NOMO-1 treated with DMSO at 0.1 percent for 48 hours (cell line): Measurements from ENCODE around the gene USP19.
A peak's percentile ranks its signal among the peaks of the same experiment; 100 is the strongest.

ENCODE experiments used
- DNase-seq: peaks from one replicate; lab custom pipeline; 2025; ENCODE audit not compliant: unreplicated experiment; lab: John Stamatoyannopoulos, UW

Gene USP19

DNA sequence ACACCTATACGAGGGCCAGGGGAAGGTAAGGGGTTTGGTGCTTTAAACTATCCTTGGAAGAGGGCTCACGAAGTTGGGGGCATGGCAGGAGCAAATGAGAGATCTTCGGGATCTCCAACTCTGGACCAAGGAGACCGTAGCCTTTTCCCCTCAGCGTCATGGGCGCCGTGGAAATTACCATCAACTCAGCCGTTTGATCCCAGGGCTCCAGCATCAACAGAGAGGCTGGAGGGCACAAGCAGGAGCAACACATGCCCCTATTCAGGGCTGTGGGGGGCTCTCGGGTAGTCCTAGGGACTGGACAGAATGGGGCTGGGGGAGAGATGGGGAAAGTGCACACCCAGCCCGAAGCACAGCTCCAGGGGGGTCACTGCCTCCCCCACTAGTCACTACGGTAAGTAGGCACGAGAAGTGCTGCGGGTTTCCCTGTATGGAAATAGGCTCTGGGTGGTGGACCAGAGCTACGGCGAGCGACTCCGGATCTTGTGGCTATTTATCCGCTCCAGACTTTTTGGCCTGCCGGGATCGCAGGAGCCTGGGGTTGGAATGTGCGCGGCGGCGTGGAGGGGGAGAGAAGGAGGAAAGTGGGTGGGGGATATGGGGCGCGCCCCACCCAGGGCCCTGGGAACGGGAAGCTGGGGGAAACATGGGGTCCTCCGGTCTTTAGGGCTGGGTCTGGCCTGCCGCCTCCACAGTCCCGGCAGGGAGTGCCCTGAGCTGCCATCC is 12.8 kb upstream of the USP19 start:
- DNase-seq = no peak

DNA sequence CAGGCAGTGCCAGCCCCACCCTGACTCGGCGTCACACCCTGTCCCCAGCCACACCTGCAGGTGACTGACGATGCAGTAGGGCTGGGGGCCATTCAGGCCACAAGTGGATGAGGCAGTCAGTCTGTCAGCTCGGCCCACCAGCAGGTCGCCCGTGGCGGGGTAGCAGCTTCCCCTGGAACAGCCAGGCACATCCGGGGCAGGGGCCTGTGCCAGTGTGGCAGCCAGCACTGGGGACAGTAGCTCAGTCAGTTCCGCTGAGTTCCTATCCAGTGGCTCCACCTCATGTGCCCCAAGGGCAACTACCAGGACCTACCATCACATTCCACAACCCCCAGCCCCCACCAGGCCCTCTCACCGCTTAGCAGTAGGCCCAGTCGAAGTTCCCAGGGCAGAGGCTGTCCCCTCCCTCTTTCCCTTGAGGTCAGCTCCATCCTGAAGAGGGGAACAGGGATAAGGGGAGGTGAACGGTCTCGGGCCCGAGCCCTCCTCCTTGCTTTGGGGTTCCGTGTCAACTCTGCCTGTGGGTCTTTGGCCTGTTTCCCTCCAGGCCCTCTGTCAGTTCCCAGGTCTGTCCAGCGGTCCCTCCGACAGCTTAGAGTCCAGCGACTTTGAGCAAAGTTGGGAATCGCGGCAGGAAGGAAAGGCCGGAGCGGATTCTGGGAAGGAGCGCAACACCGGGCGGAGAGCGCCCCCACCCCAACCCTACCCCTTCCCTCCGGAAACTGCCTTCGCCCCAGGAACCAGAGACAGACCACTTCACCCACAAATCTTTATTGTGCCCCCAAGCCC is 12.0 kb upstream of the USP19 start, which contains the start of gene LAMB2:
Gene LAMB2 (minus strand): TSS at position 614 of the 789 bp plus-strand sequence. CDS start 183 bp downstream, at position 431.
- no peak for DNase-seq

DNA sequence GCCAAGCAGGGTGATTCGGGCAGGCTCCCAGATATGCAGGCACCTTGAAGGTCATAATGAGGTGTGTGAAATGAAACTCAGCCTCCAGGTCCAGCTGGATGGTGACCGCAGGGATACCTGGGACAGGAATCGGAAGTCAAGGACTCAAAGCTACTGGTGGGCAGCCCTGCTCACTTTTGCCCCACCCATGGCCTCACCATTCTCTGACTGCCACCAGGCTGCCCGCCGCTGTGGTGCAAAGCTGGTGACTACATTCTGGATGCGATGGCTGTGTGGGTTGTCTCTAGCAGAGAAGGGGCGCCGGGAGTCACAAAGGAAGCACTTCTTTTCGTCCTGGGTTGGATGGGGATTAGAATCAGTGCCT is 11.4 kb upstream of the USP19 start:
- no peak for DNase-seq

DNA sequence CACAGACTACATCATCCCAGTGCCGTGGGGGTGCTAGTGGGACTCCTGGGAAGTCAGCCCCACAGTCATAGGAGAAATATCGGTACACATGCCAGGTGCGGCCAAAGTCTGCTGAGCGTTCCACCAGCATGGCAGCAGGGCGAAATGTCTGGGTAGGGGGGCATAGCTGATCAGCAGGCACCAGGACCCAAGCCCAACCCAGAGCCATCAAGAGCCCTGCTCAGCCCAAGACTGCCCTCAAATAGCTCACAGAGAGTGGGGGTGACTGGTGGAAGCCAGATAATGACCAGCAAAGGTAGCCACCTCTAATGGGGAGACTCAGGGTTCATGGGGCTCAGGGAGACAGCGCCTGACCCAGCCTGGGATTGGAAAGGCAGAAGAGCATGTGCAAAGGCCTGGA is 11.0 kb upstream of the USP19 start:
- no peak for DNase-seq

DNA sequence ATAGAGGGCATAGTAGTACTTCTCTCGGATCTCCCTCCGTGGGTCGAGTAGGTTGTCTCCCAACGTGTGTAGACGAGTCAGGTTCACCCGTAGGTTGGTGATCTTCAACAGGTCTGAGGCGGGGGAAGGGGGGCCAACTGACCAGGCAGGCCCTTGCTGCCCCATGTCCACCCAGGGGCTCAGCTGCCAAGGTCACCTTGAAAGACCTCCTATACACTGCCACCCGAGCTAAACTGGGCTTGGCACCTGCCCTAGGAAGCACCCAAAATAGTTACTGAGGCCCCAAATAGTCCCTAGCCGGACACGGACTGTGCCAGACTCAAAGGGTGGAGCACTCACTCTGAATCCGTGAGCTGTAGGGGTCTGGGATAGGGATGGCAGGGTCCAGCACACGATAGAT is 10.4 kb upstream of the USP19 start:
- no peak for DNase-seq

DNA sequence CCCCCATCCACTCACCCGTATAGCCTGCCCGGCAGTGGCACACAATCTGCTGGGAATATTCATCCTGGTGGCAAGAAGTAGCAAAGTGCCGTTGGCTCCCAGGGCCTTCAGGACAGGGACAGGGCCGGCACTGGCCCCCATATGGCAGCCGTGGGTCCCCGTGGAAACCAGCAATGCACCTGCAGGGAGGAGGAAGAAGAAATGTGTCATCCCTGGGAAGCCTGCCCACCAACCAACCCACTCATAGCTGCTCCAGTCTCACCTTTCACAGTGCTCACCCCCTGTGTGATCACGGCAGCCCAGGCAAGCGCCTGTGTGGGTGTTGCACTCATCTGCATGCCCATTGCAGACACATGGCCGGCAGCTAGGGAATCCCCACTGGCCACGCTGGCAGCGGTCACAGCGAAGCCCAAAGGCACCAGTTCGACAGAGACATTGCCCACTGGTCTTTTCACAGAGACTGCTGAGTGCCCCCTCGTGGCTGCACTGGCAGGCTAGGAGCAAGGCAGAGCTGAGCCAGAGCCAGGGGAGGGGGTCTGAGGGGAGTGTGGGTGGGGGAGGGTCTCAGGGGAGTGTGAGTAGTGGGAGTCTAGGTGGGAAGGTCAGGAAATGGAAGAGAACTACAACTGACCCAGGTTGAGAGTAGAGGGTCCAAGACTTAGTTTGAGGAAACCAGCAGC is 4.5 kb upstream of the USP19 start:
- DNase-seq = no peak

DNA sequence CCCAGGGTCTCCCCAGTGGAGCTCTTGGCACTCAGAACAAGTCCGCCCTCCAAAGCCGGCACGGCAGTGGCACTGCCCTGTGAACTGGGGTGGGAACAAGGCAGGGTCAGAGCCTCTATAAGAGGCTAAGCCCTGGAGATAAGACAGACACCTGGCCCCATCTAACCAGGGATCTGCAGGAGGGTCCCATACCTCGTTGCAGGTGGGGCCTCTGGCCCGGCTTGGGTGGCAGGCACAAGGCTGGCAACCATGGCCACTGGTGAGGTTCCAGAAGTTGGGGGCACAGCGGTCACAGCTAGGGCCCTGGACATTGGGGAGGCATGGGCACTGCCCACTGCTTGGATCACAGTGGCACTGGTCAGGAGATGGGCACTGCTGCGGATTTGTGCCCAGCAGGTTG is 3.6 kb upstream of the USP19 start:
- DNase-seq = no peak

DNA sequence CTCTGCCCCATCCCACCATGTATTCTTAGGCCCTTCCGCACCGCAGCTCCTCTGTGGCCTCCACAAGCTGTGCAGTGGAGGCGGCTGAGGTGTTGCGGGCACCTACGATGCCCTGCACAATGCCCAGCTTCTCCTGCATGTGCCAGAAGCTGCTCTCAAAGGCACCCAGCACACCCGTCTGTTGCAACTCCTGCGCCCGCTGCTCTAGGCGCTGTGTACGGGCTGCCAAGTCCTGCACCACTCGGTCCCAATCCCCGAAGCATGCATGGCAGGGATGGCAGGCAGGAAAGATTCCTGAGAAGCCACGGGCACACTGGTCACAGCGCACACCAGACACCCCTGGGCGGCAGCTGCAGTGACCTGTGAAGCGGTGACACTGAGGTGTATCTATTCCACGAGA is 3.1 kb upstream of the USP19 start:
- DNase-seq = no peak

DNA sequence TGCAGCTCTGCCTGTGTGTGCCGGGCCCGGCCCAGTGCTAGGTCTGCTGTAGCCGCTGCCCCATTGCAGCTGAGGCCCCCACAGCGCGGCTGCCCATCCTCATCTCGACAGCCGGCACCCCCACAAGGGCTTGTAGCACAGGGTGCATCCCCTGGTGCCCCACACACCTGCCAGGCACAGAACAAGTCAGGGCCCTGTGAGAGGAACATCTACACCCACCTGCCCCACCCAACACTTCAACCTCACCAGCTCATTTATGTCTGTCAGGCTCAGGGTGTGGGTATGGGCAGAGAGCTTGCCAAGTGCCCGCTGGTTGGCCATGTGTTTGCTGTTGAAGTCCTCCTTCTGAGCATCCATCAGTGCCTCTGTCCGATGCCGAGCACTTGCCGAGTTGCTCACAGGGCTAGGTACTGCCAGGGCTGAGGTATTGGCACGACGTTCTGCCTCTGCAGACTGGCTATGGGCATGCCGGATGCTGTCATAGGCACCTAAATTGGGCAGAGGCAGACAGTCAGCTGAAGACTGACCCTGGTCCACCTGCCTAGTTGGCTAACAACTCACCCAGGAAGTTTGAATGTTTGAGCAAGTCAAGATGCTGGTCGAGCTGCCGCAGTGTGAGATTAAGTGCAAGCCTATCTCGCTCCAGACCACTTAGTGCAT is 2.4 kb upstream of the USP19 start:
- DNase-seq = no peak

DNA sequence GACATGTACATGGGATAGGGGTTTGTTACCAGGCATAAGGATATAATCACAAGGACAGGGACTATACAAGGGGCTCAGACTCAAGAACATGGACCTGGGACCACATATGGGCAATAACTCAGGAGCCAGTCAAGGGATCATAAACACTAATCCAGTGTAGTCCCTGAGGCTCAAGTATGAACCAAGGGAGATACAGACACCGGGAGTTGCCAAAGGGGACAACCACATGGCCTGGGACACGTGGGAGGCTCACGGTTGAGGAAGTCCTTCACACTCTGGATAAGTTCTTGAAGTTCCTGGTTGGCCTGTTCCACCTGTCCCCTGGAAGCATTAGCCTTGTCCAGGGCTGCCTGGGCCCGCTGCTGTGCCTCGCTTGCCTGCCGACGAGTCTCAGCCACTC is 1.8 kb upstream of the USP19 start:
- no peak for DNase-seq

DNA sequence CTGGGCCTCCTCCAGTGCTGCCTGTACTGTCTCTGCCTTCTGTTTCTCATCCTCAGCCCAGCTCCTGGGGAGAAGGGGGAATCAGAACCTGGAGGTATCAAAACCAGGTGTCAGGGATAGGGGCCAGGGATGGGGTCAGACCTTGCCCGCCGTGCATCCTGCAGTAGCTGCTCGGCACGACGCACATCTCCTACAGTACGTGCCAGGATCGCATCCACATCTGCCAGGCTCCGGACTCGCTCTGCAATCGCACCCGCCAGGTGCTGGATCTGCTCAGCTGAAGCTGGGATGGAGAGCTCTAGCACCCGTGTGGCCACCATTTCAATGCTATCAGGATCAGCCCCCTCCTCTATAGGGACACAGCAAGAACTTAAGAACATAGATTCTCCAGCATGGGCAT is 1.4 kb upstream of the USP19 start:
- DNase-seq = no peak

DNA sequence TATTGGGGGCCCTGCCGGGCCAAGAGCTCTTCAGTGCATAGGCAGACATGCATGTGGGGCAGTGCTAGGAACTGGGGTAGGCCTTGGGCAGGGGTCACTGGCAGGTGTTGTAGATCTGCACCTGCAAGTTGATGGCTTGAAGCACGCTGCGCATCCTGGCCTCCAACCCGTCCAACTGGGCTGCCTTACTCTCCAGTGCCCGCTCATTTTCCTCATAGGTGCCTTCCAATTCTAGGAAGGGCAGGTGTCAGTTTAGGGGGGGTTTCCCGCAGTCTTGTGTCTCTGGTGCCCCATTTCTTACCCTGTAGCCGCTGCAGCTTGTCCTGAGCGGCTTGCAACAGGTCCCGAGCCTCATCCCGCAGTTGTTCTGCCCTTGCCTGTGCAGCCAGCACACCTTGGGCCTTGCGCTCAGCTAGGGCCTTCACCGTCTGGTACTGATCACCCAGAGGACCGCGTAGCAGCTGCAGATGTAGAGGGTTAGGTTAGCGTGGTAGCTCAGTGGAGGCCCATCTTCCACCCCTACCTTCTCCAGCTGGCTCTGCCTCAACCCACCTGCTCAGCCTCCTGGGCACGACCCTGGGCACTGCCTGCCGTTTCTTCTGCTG is 611 bp upstream of the USP19 start:
- no peak for DNase-seq

DNA sequence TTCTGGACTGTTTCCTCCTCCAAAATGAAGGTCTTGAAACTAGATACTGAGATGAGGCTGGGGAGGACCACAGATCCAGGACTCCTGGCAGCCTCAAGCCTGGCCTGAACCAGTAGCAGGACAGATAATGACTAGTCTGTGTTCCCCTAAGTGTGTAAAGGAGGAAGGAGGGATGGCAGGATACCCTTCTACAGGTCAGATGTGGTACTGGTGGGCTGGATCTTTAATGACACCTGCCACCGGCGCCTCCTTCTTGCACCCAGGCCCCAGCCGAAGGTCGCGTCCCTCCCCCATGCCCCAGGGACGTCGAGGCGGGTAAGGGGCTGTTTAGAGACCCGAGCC is 556 bp downstream of the USP19 start:
- no peak for DNase-seq

DNA sequence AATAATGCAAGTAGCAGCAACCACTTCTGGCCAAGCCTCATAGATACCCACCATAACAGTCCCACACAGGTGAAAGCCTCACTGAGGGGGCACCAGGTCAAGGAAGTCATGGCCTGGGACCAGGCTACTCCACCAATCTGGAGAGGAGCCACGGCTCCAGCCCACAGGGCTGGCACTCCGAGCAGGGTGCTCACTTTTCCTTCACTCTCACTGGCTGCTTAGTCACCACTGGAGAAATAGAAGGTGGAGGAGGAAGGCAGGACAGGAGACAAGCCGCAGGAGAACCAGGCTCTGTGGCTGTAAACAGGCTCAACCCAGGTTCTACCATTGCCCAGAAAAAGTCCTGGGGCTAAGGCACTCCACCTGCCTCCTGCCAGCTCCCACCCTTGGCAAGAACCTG is 1.2 kb downstream of the USP19 start:
- DNase-seq = no peak

DNA sequence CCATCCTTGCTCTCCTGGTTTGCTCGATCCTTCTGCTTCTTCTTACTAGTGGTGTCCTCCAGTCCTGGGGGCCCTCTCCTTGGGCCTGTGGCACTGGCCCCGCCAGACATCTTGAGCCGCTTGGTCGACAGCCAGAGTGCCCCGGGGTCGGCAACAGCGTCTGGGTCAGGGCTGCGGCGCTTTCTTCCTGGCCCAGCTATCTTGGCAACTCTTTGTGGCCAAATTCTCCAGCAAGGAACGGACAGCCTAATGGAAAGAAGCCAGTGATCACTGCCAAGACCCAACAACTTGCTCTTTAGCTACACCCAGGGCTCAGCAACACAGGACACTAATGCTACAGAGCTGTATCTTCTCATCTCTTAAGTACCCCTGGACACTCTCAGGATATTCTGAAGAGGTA is 1.6 kb downstream of the USP19 start:
- DNase-seq = no peak

DNA sequence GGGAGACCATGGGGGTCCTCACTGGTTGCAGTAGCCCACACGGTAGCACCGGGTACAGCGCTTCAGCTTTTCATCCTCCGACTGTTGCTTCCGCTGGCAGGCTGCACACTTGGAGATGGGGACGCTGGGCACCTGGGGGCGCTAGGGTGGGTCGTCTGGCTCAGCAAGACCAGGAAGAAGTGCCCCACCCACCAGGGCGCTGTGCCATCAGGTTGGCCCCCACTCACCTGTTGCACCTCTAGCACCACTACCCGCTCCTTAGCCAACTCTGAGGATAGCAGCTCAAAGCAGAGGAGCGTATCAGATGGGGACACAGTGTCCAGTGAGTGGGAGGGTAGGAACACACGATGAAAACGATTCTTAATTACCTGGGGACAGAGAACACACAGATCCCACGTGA is 8.4 kb downstream of the USP19 start:
- DNase-seq = no peak

DNA sequence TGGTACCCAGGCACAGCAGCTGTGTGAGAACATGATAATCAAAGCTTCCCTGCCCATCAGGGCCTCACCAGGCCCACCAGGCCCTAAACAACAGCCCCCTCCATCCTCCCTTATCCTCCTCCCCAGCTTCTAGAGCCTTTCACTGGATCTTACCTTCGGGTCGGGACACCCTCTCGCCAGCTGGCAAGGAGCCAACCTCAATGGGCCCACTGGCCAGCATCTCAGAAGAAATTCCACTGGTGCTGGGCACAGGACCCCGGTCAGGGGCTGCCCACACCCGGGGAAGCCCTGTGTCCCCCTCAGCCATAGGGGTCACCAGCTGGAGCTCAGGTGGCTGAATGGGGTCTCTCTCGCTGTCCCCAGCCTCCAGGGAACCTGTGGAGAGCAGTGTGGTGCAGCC is 9.3 kb downstream of the USP19 start:
- no peak for DNase-seq

DNA sequence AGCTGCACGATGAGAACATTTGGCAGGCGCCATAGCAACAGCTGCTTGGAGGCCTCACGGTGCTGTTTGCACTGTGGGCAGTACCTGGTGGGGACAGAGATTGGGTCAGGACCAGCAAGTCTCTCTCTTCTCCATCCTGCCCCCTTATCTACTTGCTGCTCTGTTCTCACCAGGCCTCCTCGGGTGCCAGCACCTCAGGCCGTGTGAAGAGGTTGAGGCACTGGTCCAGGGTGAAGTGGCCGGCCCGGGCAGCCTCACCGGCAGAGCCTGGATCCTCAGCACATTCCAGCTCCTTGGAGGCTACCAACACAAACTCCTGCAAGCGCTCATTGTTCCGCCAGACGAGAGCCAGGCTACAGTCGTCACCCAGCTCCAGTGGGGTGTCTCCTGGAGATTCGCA is 9.8 kb downstream of the USP19 start:
- no peak for DNase-seq

DNA sequence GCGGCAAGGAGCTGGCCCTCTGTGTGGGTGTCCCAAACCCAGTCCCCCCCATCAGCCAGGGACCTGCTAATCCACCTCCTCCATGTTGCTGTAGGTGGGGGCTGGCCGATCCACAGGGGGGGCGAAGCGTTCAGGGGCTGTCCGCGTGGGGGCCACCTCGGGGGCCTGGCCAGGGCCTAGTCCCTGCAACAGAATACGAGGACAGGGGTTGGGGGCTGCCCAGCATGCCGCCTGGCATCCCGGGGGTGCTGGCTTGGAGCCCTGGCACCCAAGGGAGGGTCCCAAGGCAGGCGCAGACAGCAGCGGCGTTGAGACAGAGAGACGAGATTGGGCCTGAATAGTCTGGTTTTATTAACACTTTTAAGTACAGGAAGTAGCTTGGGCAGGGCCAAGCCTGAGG is 12.3 kb downstream of the USP19 start:
- DNase-seq = no peak

DNA sequence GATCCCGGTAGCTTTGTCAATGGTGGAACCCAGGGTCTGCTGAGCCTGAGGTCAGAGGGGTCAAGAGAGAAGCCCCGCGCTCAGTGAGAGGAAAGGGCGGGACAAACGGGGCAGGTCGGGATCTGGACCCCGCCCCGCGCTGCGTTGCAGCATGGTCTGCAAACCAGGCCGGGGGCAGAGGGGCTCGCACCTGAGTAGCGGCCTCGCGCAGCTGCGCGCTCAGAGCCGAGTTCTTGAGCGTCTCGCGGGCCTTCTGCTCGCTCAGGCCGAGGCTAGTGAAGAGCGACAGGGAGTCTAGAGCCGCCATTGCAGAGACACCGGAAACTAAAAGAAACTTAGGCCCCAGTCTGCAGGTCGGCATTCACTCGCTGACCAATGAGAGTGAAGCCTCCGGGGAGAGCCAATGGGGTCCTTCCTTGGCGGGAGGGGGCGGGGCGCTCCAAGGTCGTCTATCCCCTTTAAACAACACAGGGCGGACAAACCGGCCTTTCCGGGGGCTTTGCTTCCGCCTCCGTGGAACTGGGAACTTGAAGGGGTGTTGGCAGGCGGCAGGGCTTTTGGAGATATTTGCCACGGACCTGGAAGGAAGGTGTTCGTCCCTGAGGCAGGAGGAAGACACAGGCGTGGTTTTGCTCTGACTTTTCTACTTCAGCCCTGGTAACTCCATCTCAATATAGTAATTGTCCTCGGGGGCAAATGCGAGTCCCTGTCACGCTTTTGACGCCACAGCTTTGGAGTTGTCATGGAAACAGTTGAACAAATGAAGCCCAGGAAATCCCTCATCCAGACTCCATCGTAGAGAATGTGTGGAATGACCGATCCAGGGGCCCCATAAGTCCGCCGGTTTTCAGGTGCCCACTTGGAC is 16.0 kb downstream of the USP19 start, which contains the start of gene QARS1:
Gene QARS1 (minus strand): TSS at position 331 of the 865 bp plus-strand sequence. CDS start 24 bp downstream, at position 307.
- peak; percentile 92 for DNase-seq
